T-cell (primary cell): ENCODE data around the gene ST6GALNAC2. TPM values are rescaled to one million over a fixed set of nuclear protein-coding genes. Genes with fewer than 3 reads are reported as not detected.
A peak's percentile ranks its signal among the peaks of the same experiment; 100 is the strongest.
"Not testable (repeated sequence)": the region's sequence is repeated elsewhere in the genome, so short reads cannot be mapped to it uniquely, and the experiment has no call there.

ENCODE experiments used
- ATAC-seq, 4 experiments: fragments of 200-7000 bp in 3 of 4; fragments of 150-1000 bp in 1 of 4; cut with Tn5 transposase; replicated peaks in 1 of 4; 1 replicate in 3 of 4; 2 replicates in 1 of 4; pipeline ENCODE4 v1.10.0; 2021; ENCODE audit warnings: moderate library complexity in 3 of 4, mild to moderate bottlenecking in 2 of 4, moderate number of reproducible peaks in 1 of 4
- CTCF ChIA-PET, 2 donors: fragments of 300-600 bp; sonication (Branson Sonifier 250); formaldehyde crosslinking; loops; one replicate each; lab custom pipeline; 2022; ENCODE audit warnings: antibody characterized with exemption in 2 of 2; lab: Charles Lee
- POLR2A ChIA-PET, 2 donors: fragments of 300-600 bp; sonication (Branson Sonifier 250); formaldehyde crosslinking; loops; one replicate each; lab custom pipeline; 2022; ENCODE audit warnings: antibody characterized with exemption in 2 of 2; lab: Charles Lee
- DNase-seq, 35 experiments: peaks; one replicate each; pipeline versions ENCODE4 v3.0.0 to v3.0.0-alpha.2; 2013 to 2023
- H3K27ac ChIP-seq: one replicate; pipeline ENCODE4 v1.5.1; 2013; ENCODE audit warnings: low read length
- H3K27me3 ChIP-seq, 2 experiments: replicated peaks in 1 of 2; 1 replicate in 1 of 2; 2 replicates in 1 of 2; pipeline versions ENCODE4 v1.6.1 to v1.7.0; 2013; ENCODE audit warnings: low read length in 1 of 2, mixed read lengths in 1 of 2; ENCODE audit not compliant: control insufficient read depth in 2 of 2, insufficient read depth in 2 of 2; ENCODE audit errors: extremely low read depth in 1 of 2
- H3K36me3 ChIP-seq, 2 donors: 1 replicate in 1 of 2; 2 replicates in 1 of 2; pipeline versions ENCODE4 v1.6.1 to v1.7.0; 2013; ENCODE audit warnings: low read length in 1 of 2; ENCODE audit not compliant: control insufficient read depth in 2 of 2, insufficient read depth in 1 of 2; ENCODE audit errors: extremely low read depth in 1 of 2
- H3K4me1 ChIP-seq, 2 experiments: 1 replicate in 1 of 2; 2 replicates in 1 of 2; pipeline versions ENCODE4 v1.6.1 to v1.7.0; 2013; ENCODE audit warnings: low read length in 2 of 2, mixed read lengths in 1 of 2; ENCODE audit not compliant: insufficient read depth in 2 of 2, control insufficient read depth in 1 of 2; ENCODE audit errors: extremely low read depth in 1 of 2
- H3K4me3 ChIP-seq, 2 donors: 1 replicate in 1 of 2; 2 replicates in 1 of 2; pipeline versions ENCODE4 v1.5.1 to v1.7.0; 2013; ENCODE audit warnings: mild to moderate bottlenecking in 2 of 2, low read length in 1 of 2, moderate library complexity in 1 of 2; ENCODE audit not compliant: control insufficient read depth in 1 of 2; ENCODE audit errors: extremely low read depth in 1 of 2
- H3K9me3 ChIP-seq: 2 replicates; pipeline ENCODE4 v1.7.0; 2013
- H3K27ac Mint-ChIP-seq, 2 donors: one replicate each; pipeline ENCODE4 v1.8.0; 2020 to 2021; ENCODE audit warnings: mild to moderate bottlenecking in 2 of 2, mixed read lengths in 2 of 2
- H3K27me3 Mint-ChIP-seq, 2 donors: one replicate each; pipeline ENCODE4 v1.8.0; 2021 to 2022; ENCODE audit warnings: mixed read lengths in 2 of 2
- H3K36me3 Mint-ChIP-seq: one replicate; pipeline ENCODE4 v1.8.0; 2021; ENCODE audit warnings: mixed read lengths
- H3K4me1 Mint-ChIP-seq, 3 donors: one replicate each; pipeline ENCODE4 v1.8.0; 2020 to 2022; ENCODE audit warnings: mixed read lengths in 3 of 3, mild to moderate bottlenecking in 1 of 3
- H3K4me3 Mint-ChIP-seq, 3 donors: one replicate each; pipeline ENCODE4 v1.8.0; 2020 to 2022; ENCODE audit warnings: mild to moderate bottlenecking in 3 of 3, mixed read lengths in 3 of 3, moderate library complexity in 3 of 3
- H3K9me3 Mint-ChIP-seq, 3 donors: one replicate each; pipeline ENCODE4 v1.8.0; 2020 to 2022; ENCODE audit warnings: mixed read lengths in 3 of 3
- WGBS: methylation state at CpG from one replicate; pipeline ENCODE4 v1.1.5; 2013; ENCODE audit warnings: missing lambda C conversion rate; ENCODE audit not compliant: insufficient coverage; 5-methylcytosine and 5-hydroxymethylcytosine counted together
- total RNA-seq, 35 experiments: library from RNA in 6 of 35; stranded (reverse) in 6 of 35; fragments of 120-200 nt in 1 of 35; gene quantifications; one replicate each; pipeline versions ENCODE4 v1.2.1 to v1.2.4 and lab custom pipeline; 2013 to 2026

ST6GALNAC2 gene
- total RNA-seq, 5 donors from 2014 or later (not counting 1 experiment from before 2014, with no cell fraction given): 0.55 to 4.7 (median 2.1) TPM

DNA sequence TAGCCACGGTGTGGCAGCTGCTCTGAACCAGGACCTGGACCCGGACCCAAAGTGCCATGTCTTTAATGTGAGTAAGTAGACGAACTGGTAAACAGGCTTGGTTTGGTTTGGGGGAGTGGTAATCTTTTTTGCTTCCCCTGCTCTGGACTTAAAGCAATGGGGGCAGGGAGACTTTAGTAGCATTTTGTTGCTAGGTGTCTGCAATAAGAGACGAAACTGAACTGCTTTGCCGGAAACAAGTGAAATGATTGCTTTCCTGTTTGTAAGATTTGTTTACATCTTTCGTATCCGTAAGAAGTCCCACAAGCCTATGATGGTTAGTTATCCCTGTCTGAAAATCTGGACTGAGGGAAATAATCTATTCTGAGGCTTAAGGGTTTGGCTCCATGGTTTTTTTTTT, 24.3 kb downstream of the ST6GALNAC2 start:
- CTCF ChIA-PET: interaction anchor here in 1 of 2 donors (0.6 to 2.0 kb wide), 3 partner anchors 62 to 330 kb away, joined by 3 to 8 read pairs (median 3); no protein-coding TSS in a partner anchor

DNA sequence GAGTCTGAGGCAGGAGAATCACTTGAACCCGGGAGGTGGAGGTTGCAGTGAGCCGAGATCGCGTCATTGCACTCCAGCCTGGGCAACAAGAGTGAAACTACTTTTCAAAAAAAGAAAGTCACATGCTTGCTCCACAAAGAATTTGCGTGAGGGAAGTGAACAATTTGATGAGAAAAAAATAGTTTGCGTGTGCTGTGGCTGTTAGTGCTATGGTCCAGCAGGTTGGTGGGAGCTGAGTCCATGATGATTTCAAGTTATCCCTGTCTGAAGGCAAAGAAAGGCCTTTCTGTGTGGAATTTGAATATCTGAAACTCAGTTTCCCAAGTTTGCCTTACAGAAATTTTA, 24.8 kb downstream of the ST6GALNAC2 start:
- Mint-ChIP-seq H3K4me3 (peak overlapping the region; percentile 44 to 69 (median 63)), H3K27me3 (no peaks in the 10 kb centered on the region), H3K9me3 (no peaks in the 10 kb centered on the region), H3K36me3 (peaks cover 34% of the 10 kb centered on the region), H3K27ac (peak overlapping the region; percentile 77 to 83), H3K4me1 (peaks cover 55 to 77% (median 70%) of the 10 kb centered on the region in 3 donors)
- Histone ChIP-seq H3K4me3 (peak overlapping the region in 1 of 2 donors; percentile 2), H3K4me1 (peaks cover 19 to 54% of the 10 kb centered on the region in 2 experiments), H3K27ac (peak overlapping the region; percentile 71), H3K9me3 (no peaks in the 10 kb centered on the region), H3K36me3 (peaks cover 26 to 33% of the 10 kb centered on the region in 2 donors), H3K27me3 (no peaks in the 10 kb centered on the region)
- ATAC-seq (no peak), DNase-seq (peak in 1 of 35 experiments; percentile 53)
- POLR2A ChIA-PET: no interaction called here
- CTCF ChIA-PET: interaction anchor here (0.5 to 2.0 kb wide), 2 partner anchors 8 to 63 kb away, joined by 3 to 8 read pairs; no protein-coding TSS in a partner anchor
- WGBS: 46% methylated on average over 2 of the region's 6 CpGs

More for the DNA sequence above, 24.3 kb downstream of the ST6GALNAC2 start:
- H3K4me1 Mint-ChIP-seq: peaks cover 59 to 81% (median 74%) of the 10 kb centered on the region in 3 donors
- DNase-seq: peak in 10 of 35 experiments; percentile 24 to 77 (median 39)
- peak overlapping the region in 2 of 3 donors; percentile 63 to 69 for H3K4me3 Mint-ChIP-seq
- Histone ChIP-seq H3K36me3 (peaks cover 30 to 37% of the 10 kb centered on the region in 2 donors), H3K4me1 (peaks cover 19 to 54% of the 10 kb centered on the region in 2 experiments), H3K27me3 (no peaks in the 10 kb centered on the region), H3K4me3 (peak overlapping the region in 1 of 2 donors; percentile 2), H3K27ac (peak overlapping the region; percentile 72), H3K9me3 (no peaks in the 10 kb centered on the region)
- ATAC-seq: no peak
- peaks cover 39% of the 10 kb centered on the region for H3K36me3 Mint-ChIP-seq
- no peaks in the 10 kb centered on the region for H3K9me3 Mint-ChIP-seq
- WGBS: 42% methylated on average over 4 of the region's 7 CpGs
- H3K27me3 Mint-ChIP-seq: no peaks in the 10 kb centered on the region
- POLR2A ChIA-PET: interaction anchor here in 1 of 2 donors (0.7 to 1.0 kb wide), 2 partner anchors 17 to 47 kb away, joined by 3 read pairs; no protein-coding TSS in a partner anchor
- H3K27ac Mint-ChIP-seq: peak overlapping the region; percentile 77 to 83

DNA sequence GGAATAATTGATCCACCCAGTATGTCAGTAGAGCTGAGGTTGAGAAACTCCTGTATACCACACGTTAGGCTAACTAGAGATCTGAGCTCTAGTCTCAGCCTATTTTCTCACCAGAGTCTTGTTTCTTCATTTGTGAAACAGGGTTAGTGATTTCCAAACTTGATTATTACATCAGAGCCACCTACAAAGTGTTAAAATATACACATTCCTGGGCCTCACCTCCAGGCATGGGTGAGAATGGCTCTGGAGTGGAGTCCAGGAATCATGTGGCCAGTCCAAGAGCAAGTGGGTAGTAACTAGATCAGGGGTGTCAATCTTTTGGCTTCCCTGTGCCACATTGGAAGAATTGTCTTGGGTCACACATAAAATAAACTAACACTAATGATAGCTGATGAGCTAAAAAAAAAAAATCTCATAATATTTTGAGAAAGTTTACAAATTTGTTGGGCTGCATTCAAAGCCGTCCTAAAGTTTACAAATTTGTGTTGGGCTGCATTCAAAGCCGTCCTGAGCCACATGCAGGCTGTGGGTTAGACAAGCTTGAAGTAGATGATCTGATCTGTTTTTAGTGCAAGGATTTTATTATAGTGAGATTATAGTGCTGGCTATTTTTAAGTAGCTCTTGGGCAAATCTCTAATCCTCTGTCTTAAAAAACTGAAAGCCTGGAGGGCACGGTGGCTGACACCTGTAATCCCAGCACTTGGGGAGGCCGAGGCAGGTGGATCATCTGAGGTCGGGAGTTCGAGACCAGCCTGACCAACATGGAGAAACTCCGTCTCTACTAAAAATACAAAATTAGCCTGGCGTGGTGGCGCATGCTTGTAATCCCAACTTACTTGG, 25.4 kb downstream of the ST6GALNAC2 start:
- CTCF ChIA-PET: interaction anchor here (0.5 to 2.0 kb wide), 4 partner anchors 8 to 674 kb away, joined by 3 to 8 read pairs (median 4); no protein-coding TSS in a partner anchor
- Mint-ChIP-seq H3K4me3 (peak overlapping the region; percentile 44 to 69 (median 63)), H3K27ac (peak overlapping the region; percentile 77 to 83), H3K9me3 (no peaks in the 10 kb centered on the region), H3K36me3 (peaks cover 28% of the 10 kb centered on the region), H3K27me3 (no peaks in the 10 kb centered on the region), H3K4me1 (peaks cover 49 to 75% (median 68%) of the 10 kb centered on the region in 3 donors)
- peaks cover 19 to 54% of the 10 kb centered on the region in 2 experiments for H3K4me1 ChIP-seq
- no peaks in the 10 kb centered on the region for H3K9me3 ChIP-seq
- POLR2A ChIA-PET: no interaction called here
- H3K36me3 ChIP-seq: peaks cover 22 to 27% of the 10 kb centered on the region in 2 donors
- DNase-seq: no peak
- H3K4me3 ChIP-seq: peak overlapping the region in 1 of 2 donors; percentile 2
- 59% methylated on average over 6 of the region's 10 CpGs for WGBS
- peak overlapping the region; percentile 71 for H3K27ac ChIP-seq
- no peaks in the 10 kb centered on the region for H3K27me3 ChIP-seq
- no peak for ATAC-seq

DNA sequence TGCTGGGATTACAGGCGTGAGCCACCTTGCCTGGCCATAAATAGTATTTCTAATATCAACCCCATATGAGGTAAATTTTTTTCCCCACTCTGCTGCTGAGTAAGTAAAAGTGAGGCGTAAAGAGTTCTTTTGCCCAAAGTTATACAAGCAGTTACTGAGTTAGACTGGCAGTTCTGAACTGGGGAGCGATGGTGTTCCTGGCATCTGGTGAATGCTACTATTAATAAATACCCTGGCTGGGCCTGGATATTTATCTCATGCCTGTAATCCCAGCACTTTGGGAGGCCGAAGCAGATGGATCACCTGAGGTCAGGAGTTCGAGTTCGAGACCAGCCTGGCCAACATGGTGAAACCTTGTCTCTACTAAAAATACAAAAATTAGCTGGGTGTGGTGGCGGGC, 26.2 kb downstream of the ST6GALNAC2 start:
- Histone ChIP-seq H3K4me1 (peaks cover 19 to 54% of the 10 kb centered on the region in 2 experiments), H3K36me3 (peaks cover 17 to 19% of the 10 kb centered on the region in 2 donors)
- H3K27me3 ChIP-seq, DNase-seq, H3K4me3 ChIP-seq, ATAC-seq, H3K27ac ChIP-seq, H3K9me3 Mint-ChIP-seq, H3K9me3 ChIP-seq, H3K27me3 Mint-ChIP-seq, POLR2A ChIA-PET: not testable (repeated sequence)
- CTCF ChIA-PET: interaction anchor here in 1 of 2 donors (2.0 kb wide), 1 partner anchor 64 kb away, joined by 8 read pairs; no protein-coding TSS in a partner anchor
- H3K36me3 Mint-ChIP-seq: peaks cover 23% of the 10 kb centered on the region
- peaks cover 48 to 74% (median 68%) of the 10 kb centered on the region in 3 donors for H3K4me1 Mint-ChIP-seq
- WGBS: 93% methylated on average over 3 of the region's 7 CpGs
- peak overlapping the region in 1 of 2 donors; percentile 98 for H3K27ac Mint-ChIP-seq
- H3K4me3 Mint-ChIP-seq: peak overlapping the region; percentile 95 to 98 (median 96)

DNA sequence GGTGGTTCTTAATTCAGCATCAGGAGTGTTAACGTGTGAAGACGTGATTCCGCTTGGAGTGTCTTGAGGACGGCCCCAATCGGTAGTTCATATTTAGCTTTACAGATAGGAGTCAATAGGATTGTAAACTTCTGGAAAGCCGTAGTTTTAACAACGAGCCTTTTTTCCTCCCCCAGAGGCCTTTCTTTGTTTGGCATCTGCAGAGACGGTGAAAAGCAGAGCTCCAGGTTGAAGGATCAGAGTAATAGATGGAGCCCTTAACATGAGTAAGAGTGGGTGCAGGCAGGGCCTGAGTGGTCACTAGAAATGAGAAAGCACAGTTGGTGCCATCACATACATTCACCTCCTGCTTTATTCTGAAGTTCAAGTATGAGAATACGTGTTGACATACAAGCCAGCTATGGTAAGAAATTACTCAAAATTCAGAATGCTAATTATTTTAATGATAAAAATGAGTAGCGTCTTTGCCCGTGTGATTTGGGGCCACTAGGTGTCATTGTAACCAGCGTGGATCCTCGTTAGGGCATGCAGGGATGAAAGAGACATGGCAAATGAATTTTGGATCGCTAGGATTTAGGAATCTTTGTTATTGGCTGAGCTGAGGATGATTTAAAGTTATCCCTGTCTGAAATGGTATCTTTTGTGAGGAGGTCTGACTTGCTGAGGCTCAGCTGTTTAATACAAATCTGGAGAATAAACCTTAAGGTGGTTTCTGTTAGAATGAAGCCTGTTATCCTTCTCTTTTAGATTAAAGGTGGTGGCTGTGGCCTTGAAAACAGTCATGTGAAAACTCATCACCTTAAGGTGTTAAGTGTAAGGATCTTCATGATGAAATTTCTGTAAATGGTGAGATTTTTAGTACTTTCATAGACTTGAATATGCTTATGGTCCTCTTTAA, 27.2 kb downstream of the ST6GALNAC2 start:
- no peak for ATAC-seq
- H3K4me3 ChIP-seq: peak overlapping the region; percentile 83 to 87
- no peaks in the 10 kb centered on the region for H3K27me3 ChIP-seq
- peaks cover 17% of the 10 kb centered on the region in 2 donors for H3K36me3 ChIP-seq
- Mint-ChIP-seq H3K4me3 (peak overlapping the region; percentile 95 to 98 (median 96)), H3K27me3 (no peaks in the 10 kb centered on the region), H3K36me3 (peaks cover 23% of the 10 kb centered on the region), H3K9me3 (no peaks in the 10 kb centered on the region), H3K27ac (peak overlapping the region; percentile 97 to 98), H3K4me1 (peaks cover 48 to 75% (median 68%) of the 10 kb centered on the region in 3 donors)
- no peaks in the 10 kb centered on the region for H3K9me3 ChIP-seq
- ChIA-PET POLR2A (interaction anchor here in 1 of 2 donors (0.8 kb wide), 1 partner anchor 10 kb away, joined by 3 read pairs; no protein-coding TSS in a partner anchor), CTCF (interaction anchor here (0.6 to 2.2 kb wide), 9 partner anchors 9 to 194 kb away, joined by 3 to 10 read pairs (median 3); no protein-coding TSS in a partner anchor)
- DNase-seq: peak in 2 of 35 experiments; percentile 34 to 45
- H3K4me1 ChIP-seq: peaks cover 19 to 54% of the 10 kb centered on the region in 2 experiments
- peak overlapping the region; percentile 97 for H3K27ac ChIP-seq
- 0% methylated on average over 9 of the region's 14 CpGs for WGBS
